ENCODE results near the gene CLDN16.

Gene CLDN16

DNA sequence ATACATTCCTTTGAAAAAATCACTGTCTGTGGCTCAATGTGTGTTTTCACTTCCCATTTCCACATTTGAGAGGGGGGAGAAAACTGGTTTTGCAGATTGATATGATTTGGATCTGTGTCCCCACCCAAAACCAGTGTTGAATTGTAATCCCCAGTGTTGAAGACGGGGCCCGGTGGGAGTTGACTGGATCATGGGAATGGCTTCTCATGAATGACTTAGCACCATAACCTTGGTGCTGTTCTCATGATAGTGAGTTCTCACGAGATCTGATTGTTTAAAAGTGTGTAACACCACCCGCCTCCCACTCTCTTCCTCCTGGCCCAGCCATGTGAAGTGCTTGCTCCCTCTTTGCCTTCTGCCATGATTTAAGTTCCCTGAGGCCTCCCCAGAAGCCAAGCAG is 45.7 kb downstream of the CLDN16 start:
- in situ Hi-C loops (cut with MboI; ENCODE audit: low sequenced_read_pairs), result no loop called here

GRCh38 chr3:190435618-190436017 is 47.7 kb downstream of the CLDN16 start:
- in situ Hi-C loops (cut with MboI; ENCODE audit: low sequenced_read_pairs), result no loop called here

DNA sequence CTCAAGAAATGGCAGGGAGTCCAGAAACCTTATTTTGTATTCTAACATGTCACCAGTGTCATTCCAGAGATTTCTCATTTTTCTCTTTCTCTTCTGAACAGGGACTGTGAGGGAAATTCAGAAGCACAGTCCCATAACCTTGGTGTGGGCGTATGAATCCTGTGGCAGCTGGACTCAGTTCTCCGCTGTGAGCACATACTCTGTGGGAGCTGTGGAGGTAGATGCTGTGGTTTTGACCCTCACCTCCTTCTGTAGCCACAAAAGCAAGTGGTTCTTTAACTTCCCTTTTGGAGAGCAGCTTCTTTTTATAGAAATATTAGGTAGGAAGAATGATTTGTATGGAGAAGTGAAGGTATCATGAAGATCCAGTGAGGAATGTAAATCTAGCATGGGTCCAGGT is 48.4 kb downstream of the CLDN16 start:
- in situ Hi-C loops (cut with MboI; ENCODE audit: low sequenced_read_pairs), result no loop called here

- in situ Hi-C loops (cut with MboI; ENCODE audit: low sequenced_read_pairs), result no loop called here
Measured at GRCh38 chr3:190442240-190442639, 54.3 kb downstream of the CLDN16 start.

- in situ Hi-C loops (cut with MboI; ENCODE audit: low sequenced_read_pairs), result no loop called here
Measured at GRCh38 chr3:190443257-190443656, 55.3 kb downstream of the CLDN16 start.

GRCh38 chr3:190444006-190444405 is 56.0 kb downstream of the CLDN16 start:
- in situ Hi-C loops (cut with MboI; ENCODE audit: low sequenced_read_pairs), result no loop called here

DNA sequence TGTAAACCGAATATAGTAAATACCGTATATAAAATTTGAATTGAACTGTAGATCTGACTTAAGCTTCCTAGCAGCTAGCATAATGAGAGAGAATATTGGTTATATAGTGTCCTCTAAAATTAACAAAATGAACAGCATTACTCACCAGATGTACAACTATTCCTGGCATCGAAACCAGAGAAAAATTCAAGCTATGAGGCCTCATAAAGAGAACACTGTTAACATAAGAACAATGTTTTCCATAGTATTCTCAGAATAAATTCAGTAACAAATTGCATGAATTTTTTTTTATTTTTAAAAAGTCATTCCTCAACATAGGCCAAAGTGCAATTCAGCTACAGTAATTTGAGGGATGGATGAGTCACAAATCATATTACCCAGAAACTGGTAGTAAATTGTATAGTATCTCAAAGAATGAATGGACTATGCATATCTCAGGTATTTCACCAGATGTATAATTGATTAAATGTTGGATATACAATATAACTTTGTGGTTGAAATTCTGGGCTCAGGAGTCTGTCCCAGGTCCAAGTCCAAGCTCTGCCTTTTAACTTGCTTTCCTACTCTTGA is 56.7 kb downstream of the CLDN16 start:
- in situ Hi-C loops (cut with MboI; ENCODE audit: low sequenced_read_pairs), result no loop called here

- in situ Hi-C loops (cut with MboI; ENCODE audit: low sequenced_read_pairs), result no loop called here
Measured at GRCh38 chr3:190446573-190447279, 58.8 kb downstream of the CLDN16 start.

DNA sequence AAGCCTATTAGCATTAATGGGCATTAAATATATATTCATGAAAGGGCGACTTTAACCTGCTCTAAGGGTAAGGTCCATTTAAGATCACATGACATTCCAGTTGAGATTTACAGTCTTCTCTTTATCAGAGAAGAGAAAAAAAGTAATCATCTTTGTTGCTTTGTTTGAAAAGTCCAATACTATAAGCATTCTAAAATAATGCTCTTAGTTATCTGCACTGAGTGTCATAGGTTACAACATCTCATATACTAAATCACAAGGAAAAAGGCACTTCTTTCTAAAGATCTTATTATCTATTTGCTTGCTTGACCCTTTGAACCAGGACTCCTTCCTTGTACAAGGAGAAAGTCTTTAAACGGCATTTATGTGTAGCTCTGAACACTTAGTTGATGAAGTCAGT is 60.3 kb downstream of the CLDN16 start:
- in situ Hi-C loops (cut with MboI; ENCODE audit: low sequenced_read_pairs), result no loop called here

DNA sequence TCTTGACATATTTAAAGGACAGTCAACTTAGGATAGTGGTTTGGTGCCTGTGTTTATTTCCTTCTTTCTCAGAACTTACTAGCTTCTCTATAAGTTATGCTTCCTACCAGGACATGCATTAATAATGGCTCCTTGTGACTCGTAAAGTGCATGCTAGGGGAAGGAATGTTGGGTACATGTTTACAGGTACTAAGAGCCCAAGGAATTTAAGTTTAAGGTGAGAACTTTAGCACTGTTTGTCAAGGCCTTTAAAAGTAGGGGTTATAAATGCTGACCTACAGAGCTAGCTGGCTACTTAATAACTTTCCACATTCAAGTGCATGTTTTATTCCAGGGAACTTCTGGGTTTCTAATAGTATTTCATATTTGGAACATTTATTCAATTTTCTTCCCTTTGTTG is 61.8 kb downstream of the CLDN16 start, which contains the start of gene TMEM207:
Gene TMEM207, minus strand, starts transcription at position 101 of the 400 bp plus-strand sequence. Its CDS starts 92 bp downstream, at position 9.
- in situ Hi-C loops (cut with MboI; ENCODE audit: low sequenced_read_pairs), result no loop called here

GRCh38 chr3:190455828-190456227 is 67.9 kb downstream of the CLDN16 start:
- in situ Hi-C loops (cut with MboI; ENCODE audit: low sequenced_read_pairs), result no loop called here

DNA sequence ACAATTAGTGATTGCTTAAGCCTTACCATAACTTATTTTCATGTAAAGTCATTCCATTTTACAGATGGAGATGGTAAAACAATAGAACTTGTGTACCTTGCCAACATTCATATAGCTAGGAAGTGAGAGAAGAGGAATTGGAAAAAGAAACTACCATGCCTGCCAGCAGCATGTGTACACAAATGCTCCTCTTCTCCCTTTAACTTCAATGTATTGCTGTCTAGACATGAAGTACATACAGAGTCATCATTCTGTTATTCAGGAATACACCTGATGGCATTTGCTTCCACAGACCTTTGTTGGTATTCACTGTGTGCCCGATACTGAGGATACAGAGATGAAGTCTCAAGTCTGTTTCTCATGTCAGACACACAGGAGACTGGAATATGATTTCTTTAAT is 68.8 kb downstream of the CLDN16 start:
- in situ Hi-C loops (cut with MboI; ENCODE audit: low sequenced_read_pairs), result no loop called here

DNA sequence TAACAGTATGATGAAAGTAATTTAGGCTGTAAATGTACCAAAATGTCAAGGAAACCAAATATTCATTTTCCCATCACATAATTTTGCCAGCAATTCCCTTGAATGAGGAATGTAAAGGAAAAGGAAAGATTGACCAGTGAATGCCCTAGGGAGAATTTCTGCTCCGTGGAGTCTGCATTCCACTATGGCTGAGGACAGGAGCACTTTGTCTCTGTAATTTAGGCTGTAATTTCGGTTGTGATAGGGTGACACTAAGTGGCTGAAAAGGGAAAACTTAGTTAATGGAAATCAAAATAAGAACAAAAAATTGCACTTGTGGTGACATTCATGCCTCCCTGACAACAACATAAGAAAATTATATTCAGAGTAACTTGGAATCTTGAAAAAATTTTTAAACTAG is 70.1 kb downstream of the CLDN16 start:
- in situ Hi-C loops (cut with MboI; ENCODE audit: low sequenced_read_pairs), result no loop called here

Measured in HL-60/S4 treated with retinoic acid at 250 ng/mL for 4 days and 3 days (cell line).